ENCODE measurements around the gene ZSWIM4.

Gene ZSWIM4

DNA sequence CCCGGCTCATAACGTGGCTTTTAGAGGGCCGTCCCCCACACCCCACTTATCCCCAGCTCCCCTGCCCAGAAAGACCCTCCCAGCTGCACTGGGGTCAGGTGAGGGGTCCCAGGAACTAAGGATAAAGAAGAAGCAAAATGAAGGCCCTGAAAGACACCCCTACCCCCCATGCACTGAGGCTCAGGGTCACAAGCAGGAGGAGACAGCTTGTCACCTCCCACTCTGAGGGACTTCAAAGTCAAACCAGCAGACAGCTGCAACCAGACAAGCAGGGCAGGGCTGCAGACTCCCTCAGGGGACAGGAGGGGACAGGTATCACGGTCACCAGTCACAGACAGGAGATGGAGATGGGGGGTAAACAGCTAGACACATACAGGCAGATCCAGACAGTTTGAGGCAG is 75.6 kb downstream of the ZSWIM4 start:
- Histone ChIP-seq H3K79me2 (ENCODE audit: control insufficient read depth, low read length) (no peaks in the 10 kb centered on the region), H3K27ac (ENCODE audit: low read depth, low read length) (peak overlapping the region; percentile 46), H3K4me2 (ENCODE audit: low read length) (peak overlapping the region; percentile 70), H3F3A (ENCODE audit: control insufficient read depth, insufficient read depth) (no peaks in the 10 kb centered on the region), H3K36me3 (ENCODE audit: control insufficient read depth, low read length) (no peaks in the 10 kb centered on the region), H3K9me2 (replicated peaks; ENCODE audit: control insufficient read depth, low read length) (no peaks in the 10 kb centered on the region), H3K4me3 (ENCODE audit: low read length) (0 out of 2 replicates have a peak overlapping the region, but pooled peaks have one; percentile 11), H4K20me1 (ENCODE audit: control insufficient read depth, insufficient read depth, low read depth, low read length) (no peaks in the 10 kb centered on the region), H3K4me1 (ENCODE audit: control insufficient read depth, low read length) (peaks cover 54% of the 10 kb centered on the region), H3K9me3 (ENCODE audit: control insufficient read depth, insufficient read depth, low read length) (no peaks in the 10 kb centered on the region), H3K27me3 (ENCODE audit: control insufficient read depth, low read length) (peaks cover 7% of the 10 kb centered on the region; the same call in 1 of the 2 replicates)
- TF ChIP-seq, protein P1, sequence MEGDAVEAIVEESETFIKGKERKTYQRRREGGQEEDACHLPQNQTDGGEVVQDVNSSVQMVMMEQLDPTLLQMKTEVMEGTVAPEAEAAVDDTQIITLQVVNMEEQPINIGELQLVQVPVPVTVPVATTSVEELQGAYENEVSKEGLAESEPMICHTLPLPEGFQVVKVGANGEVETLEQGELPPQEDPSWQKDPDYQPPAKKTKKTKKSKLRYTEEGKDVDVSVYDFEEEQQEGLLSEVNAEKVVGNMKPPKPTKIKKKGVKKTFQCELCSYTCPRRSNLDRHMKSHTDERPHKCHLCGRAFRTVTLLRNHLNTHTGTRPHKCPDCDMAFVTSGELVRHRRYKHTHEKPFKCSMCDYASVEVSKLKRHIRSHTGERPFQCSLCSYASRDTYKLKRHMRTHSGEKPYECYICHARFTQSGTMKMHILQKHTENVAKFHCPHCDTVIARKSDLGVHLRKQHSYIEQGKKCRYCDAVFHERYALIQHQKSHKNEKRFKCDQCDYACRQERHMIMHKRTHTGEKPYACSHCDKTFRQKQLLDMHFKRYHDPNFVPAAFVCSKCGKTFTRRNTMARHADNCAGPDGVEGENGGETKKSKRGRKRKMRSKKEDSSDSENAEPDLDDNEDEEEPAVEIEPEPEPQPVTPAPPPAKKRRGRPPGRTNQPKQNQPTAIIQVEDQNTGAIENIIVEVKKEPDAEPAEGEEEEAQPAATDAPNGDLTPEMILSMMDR (IDR thresholded peaks at IDR 0.05; ENCODE audit: low read depth, low read length, poor library complexity, severe bottlenecking) = no peak
- no peak for TF ChIP-seq EZH2phosphoT487 (IDR thresholded peaks at IDR 0.05; ENCODE audit: borderline replicate concordance, low read length)

DNA sequence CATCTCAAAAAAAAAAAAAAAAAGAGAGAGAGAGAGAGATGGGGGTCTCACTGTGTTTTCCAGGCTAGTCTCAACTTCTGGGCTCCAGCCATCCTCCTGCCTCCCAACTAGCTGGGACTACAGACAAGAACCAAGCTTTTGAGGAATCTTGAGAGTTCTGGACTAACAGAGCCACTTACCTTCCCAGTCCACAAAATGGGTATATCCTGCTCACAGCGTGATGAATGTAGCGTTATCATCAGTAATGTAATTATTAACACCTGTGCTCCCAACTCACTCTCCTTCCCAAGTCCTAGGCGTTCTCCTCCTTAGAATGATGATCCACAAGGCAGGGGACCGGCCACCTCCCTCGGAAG is 77.1 kb downstream of the ZSWIM4 start:
- H3K27ac ChIP-seq (ENCODE audit: low read depth, low read length) = no peak overlapping the region
- TF ChIP-seq EZH2phosphoT487 (IDR thresholded peaks at IDR 0.05; ENCODE audit: borderline replicate concordance, low read length) = no peak
- TF ChIP-seq, protein P1 (IDR thresholded peaks at IDR 0.05; ENCODE audit: low read depth, low read length, poor library complexity, severe bottlenecking) = no peak
- no peaks in the 10 kb centered on the region for H3K79me2 ChIP-seq (ENCODE audit: control insufficient read depth, low read length)
- no peaks in the 10 kb centered on the region for H3F3A ChIP-seq (ENCODE audit: control insufficient read depth, insufficient read depth)
- no peaks in the 10 kb centered on the region for H3K9me2 ChIP-seq (replicated peaks; ENCODE audit: control insufficient read depth, low read length)
- H4K20me1 ChIP-seq (ENCODE audit: control insufficient read depth, insufficient read depth, low read depth, low read length) = no peaks in the 10 kb centered on the region
- H3K4me2 ChIP-seq (ENCODE audit: low read length) = peak overlapping the region; percentile 70
- peak overlapping the region; percentile 66 for H3K4me3 ChIP-seq (ENCODE audit: low read length)
- H3K4me1 ChIP-seq (ENCODE audit: control insufficient read depth, low read length) = peaks cover 47% of the 10 kb centered on the region
- H3K27me3 ChIP-seq (ENCODE audit: control insufficient read depth, low read length) = no peaks in the 10 kb centered on the region
- no peaks in the 10 kb centered on the region for H3K36me3 ChIP-seq (ENCODE audit: control insufficient read depth, low read length)
- no peaks in the 10 kb centered on the region for H3K9me3 ChIP-seq (ENCODE audit: control insufficient read depth, insufficient read depth, low read length)

DNA sequence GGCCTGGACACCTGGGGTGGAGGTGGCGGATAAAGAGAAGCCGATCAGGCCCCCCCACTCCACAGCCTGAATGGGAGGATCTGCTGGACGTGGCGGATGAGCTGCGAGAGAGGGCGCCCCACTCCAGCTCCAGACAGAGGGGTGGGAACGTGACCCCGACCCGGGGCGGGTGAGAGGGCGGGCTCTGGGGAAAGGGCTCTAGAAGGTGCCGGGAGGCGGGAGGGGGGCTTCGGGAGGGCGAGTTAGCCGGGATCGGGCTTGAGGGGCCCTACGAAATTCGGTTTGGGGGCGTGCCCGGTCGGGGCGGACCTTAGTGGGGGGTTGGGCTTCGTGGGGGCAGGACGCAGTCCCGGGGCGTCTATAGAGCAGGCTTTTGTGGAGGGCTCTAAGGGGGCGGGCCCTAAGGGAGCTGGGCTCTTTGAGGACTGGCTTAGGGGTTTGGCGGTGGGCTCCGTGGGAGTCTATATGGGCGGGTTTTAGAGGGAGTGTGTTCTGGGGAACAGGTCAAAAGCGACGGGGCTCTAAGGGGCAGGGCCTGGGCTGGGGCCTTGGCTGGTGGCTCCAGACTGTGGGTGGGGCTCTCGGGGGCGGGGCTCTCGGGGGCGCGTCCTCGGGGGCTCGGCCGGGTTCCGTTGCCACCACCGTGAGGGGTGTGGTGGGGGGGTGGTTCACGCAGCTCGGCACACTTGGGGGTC is 77.6 kb downstream of the ZSWIM4 start:
- no peaks in the 10 kb centered on the region for H3K9me3 ChIP-seq (ENCODE audit: control insufficient read depth, insufficient read depth, low read length)
- H3F3A ChIP-seq (ENCODE audit: control insufficient read depth, insufficient read depth) = no peaks in the 10 kb centered on the region
- H3K36me3 ChIP-seq (ENCODE audit: control insufficient read depth, low read length) = no peaks in the 10 kb centered on the region
- H3K79me2 ChIP-seq (ENCODE audit: control insufficient read depth, low read length) = no peaks in the 10 kb centered on the region
- no peaks in the 10 kb centered on the region for H4K20me1 ChIP-seq (ENCODE audit: control insufficient read depth, insufficient read depth, low read depth, low read length)
- peak overlapping the region; percentile 66 for H3K4me3 ChIP-seq (ENCODE audit: low read length)
- H3K9me2 ChIP-seq (replicated peaks; ENCODE audit: control insufficient read depth, low read length) = no peaks in the 10 kb centered on the region
- TF ChIP-seq, protein P1 (IDR thresholded peaks at IDR 0.05; ENCODE audit: low read depth, low read length, poor library complexity, severe bottlenecking) = peak; percentile 57
- TF ChIP-seq EZH2phosphoT487 (IDR thresholded peaks at IDR 0.05; ENCODE audit: borderline replicate concordance, low read length) = no peak
- peaks cover 43% of the 10 kb centered on the region for H3K4me1 ChIP-seq (ENCODE audit: control insufficient read depth, low read length)
- H3K27me3 ChIP-seq (ENCODE audit: control insufficient read depth, low read length) = no peaks in the 10 kb centered on the region
- H3K4me2 ChIP-seq (ENCODE audit: low read length) = peak overlapping the region; percentile 70
- no peak overlapping the region for H3K27ac ChIP-seq (ENCODE audit: low read depth, low read length)
